GM19328 (cell line): ENCODE results near the gene BMP7.

Experiments
- ATAC-seq: cut with Tn5 transposase; IDR thresholded peaks from one replicate; pipeline ENCODE4 v1.9.1; 2021; ENCODE audit warnings: mild to moderate bottlenecking, moderate library complexity; ENCODE audit not compliant: unreplicated experiment

BMP7 gene

DNA sequence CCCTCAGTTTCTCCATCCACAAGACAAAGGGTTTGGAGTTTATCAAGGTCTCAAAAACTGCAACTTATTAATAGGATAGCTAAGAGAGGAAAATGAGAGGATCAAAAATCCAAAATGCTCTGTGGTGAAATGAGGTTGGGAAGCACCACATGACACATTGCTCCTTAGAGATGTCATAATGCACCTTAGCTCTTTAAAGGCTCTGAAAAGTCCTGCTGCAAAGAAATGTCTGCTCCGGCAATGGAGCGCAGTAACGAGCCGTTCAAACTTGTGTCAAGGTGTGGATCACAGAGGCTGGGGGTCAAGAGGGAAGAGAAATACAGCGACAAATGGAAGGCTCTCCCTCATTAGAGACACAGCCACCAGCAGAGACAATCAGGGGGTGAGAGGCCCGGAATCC is 53.1 kb downstream of the BMP7 start:
- ATAC-seq: no peak

DNA sequence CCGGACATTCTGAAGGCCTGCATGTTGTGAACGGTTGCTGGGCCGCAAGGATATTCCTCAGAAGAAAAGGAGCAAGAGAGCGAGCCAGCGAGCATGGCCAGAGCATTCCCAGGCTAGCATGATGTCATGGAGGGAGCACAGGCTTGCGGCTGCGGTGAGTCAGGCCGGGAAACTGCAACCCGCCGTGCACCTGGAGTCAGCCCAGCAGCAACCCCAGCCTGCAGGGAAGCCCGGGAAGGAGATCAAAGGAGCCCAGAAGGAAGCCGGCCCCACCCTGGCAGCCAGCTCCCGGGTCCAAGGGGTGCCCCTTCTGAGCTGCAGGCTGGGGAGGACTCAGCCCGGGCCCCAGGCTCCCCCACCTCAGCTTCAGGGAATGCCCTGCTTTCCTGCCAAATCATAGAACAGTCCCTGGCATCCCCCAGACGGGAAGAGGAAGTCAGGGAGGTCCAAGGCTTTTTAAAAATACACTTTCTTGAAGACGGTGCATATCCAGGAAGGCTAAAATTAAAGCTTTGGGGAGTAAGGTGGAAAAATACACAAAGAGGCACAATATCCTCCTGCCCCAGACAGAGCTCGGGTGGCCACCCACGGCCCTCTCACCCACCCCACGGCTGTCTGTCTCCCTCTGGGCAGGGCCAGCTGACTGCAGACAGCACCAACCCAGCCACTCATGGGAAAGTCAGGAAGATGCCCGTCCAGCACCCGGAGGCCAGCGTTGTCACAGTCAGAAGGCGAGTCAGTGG is 53.7 kb downstream of the BMP7 start:
- no peak for ATAC-seq

GRCh38 chr20:57211908-57212533 is 54.4 kb downstream of the BMP7 start:
- ATAC-seq: no peak

- ATAC-seq: no peak
Observed at GRCh38 chr20:57211406-57211805, 55.0 kb downstream of the BMP7 start.

- ATAC-seq: no peak
Observed at GRCh38 chr20:57210911-57211280, 55.5 kb downstream of the BMP7 start.

- no peak for ATAC-seq
Observed at GRCh38 chr20:57210054-57210910, 56.2 kb downstream of the BMP7 start.

GRCh38 chr20:57209413-57209812 is 57.0 kb downstream of the BMP7 start:
- ATAC-seq: no peak

DNA sequence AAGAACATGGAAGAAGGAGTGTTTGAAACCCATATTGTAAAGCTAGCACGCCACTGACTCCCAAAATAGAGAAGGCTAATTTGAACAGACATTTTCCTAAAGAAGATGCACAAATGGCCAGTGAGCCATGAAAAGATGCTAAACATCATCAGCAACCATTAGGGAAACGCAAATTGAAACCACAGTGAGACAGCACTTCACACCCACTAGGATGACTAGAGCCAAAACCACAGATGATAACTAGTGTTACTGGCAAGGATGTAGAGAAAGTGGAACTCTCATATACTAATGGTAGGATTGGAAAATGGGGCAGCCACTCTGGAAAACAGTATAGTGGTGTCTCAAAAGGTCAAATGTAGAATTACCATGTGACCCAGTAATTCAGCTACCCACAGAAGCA is 58.2 kb downstream of the BMP7 start:
- ATAC-seq: no peak

GRCh38 chr20:57207251-57207650 is 59.2 kb downstream of the BMP7 start:
- no peak for ATAC-seq

- ATAC-seq: no peak
Observed at GRCh38 chr20:57205606-57206219, 60.7 kb downstream of the BMP7 start.

GRCh38 chr20:57203986-57204385 is 62.5 kb downstream of the BMP7 start:
- no peak for ATAC-seq

GRCh38 chr20:57203204-57203603 is 63.2 kb downstream of the BMP7 start:
- no peak for ATAC-seq

GRCh38 chr20:57202309-57202708 is 64.1 kb downstream of the BMP7 start:
- no peak for ATAC-seq

GRCh38 chr20:57200882-57201695 is 65.4 kb downstream of the BMP7 start:
- no peak for ATAC-seq

- no peak for ATAC-seq
Observed at GRCh38 chr20:57199656-57200405, 66.6 kb downstream of the BMP7 start.

DNA sequence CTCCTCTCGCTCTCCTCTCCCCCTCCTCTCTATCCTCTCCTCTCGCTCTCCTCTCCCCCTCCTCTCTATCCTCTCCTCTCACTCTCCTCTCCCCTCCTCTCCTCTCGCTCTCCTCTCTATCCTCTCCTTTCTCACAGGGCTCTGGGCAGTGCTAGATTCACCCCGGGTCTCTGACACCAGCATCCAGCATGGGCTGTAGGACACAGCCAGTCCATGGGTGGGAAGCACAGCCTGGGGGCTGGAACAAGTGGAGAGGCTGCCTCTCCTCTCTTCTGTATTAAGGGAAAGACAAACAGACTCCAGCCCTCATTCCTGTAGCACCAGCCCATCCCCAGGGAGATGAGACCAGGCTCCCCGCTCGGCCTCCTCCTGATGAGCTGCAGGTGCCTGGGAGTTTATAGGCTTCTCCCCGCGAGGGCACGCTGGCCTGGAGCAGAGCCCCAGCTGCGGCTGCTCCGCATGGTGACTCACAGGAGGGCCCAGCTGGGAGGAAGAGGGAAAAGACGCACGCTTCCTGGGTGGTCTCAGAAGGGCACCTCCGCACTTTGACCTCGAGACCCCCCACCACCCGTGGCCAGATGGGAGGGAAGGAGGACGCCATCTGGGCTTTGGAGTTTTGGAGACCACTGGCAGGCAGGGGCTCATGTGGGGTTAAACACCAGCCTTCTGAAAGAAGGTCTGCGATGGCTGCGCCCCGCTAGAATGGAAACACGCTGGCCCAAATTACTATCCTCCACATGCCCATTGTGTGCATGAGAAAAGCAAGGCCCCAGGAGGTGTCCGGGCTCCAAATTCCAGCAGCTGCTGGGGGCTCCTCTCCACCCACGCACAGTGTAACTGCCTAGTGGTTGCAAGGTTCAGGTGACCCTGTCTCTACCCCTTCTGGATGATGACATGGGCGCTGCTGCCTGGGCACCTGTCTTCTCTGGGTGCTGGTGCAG is 68.0 kb downstream of the BMP7 start:
- no peak for ATAC-seq

GRCh38 chr20:57197352-57198131 is 68.9 kb downstream of the BMP7 start:
- ATAC-seq: no peak
